22Rv1 (cell line): ENCODE data around the gene LDLRAD4.

Experiments used
- H3K27ac ChIP-seq: fragments of 450-650 bp; 2 replicates; pipeline ENCODE4 v1.5.1; 2017
- CTCF ChIP-seq: fragments of 450-650 bp; IDR thresholded peaks from 2 replicates; pipeline ENCODE4 v1.5.1; 2017; ENCODE audit warnings: mild to moderate bottlenecking
- ZFX ChIP-seq: fragments of 450-650 bp; IDR thresholded peaks from 2 replicates; pipeline ENCODE4 v1.6.1; 2017; ENCODE audit warnings: antibody characterized with exemption, borderline replicate concordance

LDLRAD4 gene

GRCh38 chr18:13186687-13187086, 31.9 kb upstream of the LDLRAD4 start:
- no peak for TF ChIP-seq ZFX
- no peak for TF ChIP-seq CTCF
- no peak overlapping the region for H3K27ac ChIP-seq

GRCh38 chr18:13187498-13187897, 31.1 kb upstream of the LDLRAD4 start:
- no peak for TF ChIP-seq ZFX
- H3K27ac ChIP-seq, result no peak overlapping the region

GRCh38 chr18:13191031-13191430, 27.5 kb upstream of the LDLRAD4 start:
- H3K27ac ChIP-seq, result no peak overlapping the region
- TF ChIP-seq CTCF, result no peak
- TF ChIP-seq ZFX, result no peak

GRCh38 chr18:13191779-13192178, 26.8 kb upstream of the LDLRAD4 start:
- H3K27ac ChIP-seq, result no peak overlapping the region
- no peak for TF ChIP-seq ZFX
- no peak for TF ChIP-seq CTCF

- TF ChIP-seq ZFX, result no peak
- TF ChIP-seq CTCF, result no peak
- H3K27ac ChIP-seq, result no peak overlapping the region
Observed at GRCh38 chr18:13192970-13193369, 25.6 kb upstream of the LDLRAD4 start.

- no peak overlapping the region for H3K27ac ChIP-seq
- TF ChIP-seq ZFX (no peak), CTCF (no peak)
Observed at GRCh38 chr18:13194239-13194638, 24.3 kb upstream of the LDLRAD4 start.

- H3K27ac ChIP-seq, result no peak overlapping the region
- TF ChIP-seq CTCF (no peak), ZFX (no peak)
Observed at GRCh38 chr18:13198701-13199100, 19.9 kb upstream of the LDLRAD4 start.

- TF ChIP-seq ZFX (no peak), CTCF (no peak)
- no peak overlapping the region for H3K27ac ChIP-seq
Observed at GRCh38 chr18:13199169-13199568, 19.4 kb upstream of the LDLRAD4 start.
